Dermis microvascular lymphatic vessel endothelial cell (primary cell): ENCODE results near the gene ARFRP1. TPM values are rescaled to one million over a fixed set of nuclear protein-coding genes. Genes with fewer than 3 reads are reported as not detected.

Experiments
- DNase-seq, 2 donors: peaks; one replicate each; pipeline versions ENCODE4 v3.0.0 to v3.0.0-alpha.2; 2010; ENCODE audit warnings: low read depth in 2 of 2
- total RNA-seq: library from RNA; depleted of rRNA; stranded (reverse); fragments of >200 nt; gene quantifications from 2 replicates; pipeline ENCODE4 v1.2.1, GENCODE V29; 2014

Gene ARFRP1, protein sequence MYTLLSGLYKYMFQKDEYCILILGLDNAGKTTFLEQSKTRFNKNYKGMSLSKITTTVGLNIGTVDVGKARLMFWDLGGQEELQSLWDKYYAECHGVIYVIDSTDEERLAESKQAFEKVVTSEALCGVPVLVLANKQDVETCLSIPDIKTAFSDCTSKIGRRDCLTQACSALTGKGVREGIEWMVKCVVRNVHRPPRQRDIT
- 22.5 and 38.1 TPM in 2 replicates for total RNA-seq

DNA sequence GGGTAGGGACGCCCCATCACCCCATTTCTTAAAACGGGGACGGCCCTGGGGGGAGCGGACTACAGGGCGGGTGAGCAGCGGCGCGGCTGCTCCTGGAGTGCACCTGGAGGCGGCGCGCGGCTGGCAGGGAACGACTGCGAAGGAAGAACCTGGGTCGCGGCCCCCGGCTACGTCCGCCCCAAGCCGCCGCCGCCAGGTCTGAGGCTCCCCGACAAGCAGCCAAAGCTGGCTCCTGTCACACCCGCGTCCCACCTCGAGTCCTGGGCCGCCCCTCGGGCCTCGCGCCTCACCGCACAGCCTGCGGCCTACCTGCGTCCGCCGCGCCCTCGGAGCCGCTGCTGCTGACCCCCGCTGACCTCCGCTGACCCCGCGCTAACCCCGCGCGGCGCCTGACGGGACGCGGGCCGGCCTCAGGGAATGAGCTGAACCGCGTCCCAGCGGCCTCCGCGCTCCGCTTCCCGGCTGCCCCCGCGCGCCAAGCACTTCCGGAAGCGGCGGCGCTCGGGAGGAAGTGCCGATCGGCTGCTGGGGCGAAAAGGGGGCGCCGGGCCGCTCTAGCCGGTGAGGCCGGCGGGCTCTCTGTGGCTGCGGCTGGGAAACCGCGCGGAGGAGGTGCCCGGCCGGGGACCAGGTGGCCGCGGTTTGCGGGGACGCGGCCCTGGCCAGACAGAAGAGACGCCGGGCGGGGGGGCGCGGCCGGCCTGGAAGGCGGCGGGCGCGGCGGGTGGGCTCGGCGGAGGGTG, at the start of gene ARFRP1, which contains the start of gene ZGPAT:
Gene ARFRP1, minus strand, starts transcription at position 419 of the 743 bp plus-strand sequence. CDS start 885 bp downstream, outside the sequence.
Gene ZGPAT, plus strand, starts transcription at position 482 of the 743 bp plus-strand sequence. CDS start 542 bp downstream, outside the sequence.
- peak; percentile 55 to 89 for DNase-seq

DNA sequence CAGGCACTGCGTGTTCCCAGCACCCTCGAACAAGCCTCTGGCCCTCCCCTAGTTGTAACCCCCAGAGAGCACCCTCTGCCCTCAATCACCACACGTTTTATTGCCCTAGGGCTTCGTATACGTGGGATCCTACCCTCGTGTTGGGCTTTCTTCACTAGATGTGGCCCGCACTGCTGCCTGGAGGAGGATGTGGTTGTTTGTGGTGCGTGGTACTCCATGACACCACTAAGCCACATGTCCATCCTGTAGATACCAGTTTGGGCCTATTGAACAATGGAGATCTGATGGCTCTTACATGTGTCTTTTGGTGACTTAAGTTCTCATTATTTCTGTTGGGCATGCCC, 48.8 kb upstream of the ARFRP1 start:
- DNase-seq = no peak

DNA sequence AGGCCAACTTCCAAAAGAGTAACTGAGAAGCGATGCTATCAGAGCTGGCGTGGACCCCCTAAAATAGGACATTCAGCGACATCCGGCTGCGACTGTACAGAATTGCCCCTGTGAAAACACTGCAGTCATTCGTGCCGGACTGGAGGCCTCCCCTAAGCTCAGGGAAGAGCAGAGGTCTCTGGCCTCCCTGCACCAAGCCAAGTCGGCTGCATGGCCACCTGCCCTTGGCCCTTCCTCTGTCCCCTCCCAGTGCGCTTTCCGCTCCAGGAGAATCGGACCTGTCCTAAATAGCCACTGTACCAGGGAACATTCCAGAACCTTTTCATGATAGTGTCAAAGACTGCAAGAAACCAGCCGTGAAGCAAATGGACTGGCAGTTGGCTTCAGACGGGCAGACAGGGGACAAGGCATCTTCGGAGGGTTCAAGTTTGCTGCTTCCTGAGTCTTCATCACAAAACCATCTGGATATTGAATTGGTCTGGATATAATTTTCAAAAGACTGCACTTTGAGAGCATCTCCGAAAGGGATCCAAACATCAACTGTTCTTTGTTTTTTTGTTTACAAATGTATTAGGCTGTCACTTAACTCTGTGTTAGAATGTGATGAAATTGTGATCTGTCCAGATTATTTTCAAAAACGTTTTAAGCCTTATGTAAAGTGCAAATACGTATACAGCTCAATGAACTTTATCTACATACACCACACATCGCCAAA, 48.3 kb upstream of the ARFRP1 start:
- DNase-seq = no peak

DNA sequence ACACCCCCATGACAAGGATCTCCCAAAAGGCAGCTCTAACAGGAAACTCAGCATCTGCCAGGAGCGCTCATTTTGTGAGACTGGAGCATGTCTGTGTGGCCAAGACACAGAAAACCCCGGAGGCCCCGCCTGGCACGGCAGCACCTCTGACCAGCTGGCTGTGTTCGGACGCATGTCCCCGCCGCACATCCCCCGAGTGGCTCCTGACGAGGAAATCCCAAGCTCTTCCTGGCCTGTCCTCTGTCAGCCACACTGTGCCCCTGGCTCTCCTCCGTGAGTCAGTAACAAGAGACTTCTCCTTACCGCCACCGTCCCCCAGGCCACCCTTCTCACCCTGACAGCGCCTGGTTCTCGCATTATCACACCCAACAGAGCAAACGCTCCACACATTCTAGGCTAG, 46.2 kb upstream of the ARFRP1 start:
- DNase-seq = no peak

DNA sequence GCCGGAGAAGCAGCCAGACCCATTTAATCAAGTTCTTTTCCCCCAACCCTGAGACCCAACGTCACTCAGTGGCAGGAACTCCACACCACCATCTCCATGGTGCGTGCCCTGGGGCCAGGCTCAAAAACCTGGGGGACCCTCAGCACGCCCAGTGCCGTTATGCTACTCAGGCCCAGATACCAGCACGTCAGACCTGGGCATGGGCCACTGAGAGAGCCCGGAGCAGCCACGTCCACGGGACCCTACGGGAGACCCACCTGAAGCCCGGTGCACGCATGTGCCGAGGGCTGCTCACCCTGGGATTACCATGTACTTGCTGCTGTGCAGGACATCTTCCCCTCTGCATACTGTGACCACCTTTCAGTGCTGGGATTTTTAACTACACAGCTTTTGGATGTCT, 45.6 kb upstream of the ARFRP1 start:
- no peak for DNase-seq

DNA sequence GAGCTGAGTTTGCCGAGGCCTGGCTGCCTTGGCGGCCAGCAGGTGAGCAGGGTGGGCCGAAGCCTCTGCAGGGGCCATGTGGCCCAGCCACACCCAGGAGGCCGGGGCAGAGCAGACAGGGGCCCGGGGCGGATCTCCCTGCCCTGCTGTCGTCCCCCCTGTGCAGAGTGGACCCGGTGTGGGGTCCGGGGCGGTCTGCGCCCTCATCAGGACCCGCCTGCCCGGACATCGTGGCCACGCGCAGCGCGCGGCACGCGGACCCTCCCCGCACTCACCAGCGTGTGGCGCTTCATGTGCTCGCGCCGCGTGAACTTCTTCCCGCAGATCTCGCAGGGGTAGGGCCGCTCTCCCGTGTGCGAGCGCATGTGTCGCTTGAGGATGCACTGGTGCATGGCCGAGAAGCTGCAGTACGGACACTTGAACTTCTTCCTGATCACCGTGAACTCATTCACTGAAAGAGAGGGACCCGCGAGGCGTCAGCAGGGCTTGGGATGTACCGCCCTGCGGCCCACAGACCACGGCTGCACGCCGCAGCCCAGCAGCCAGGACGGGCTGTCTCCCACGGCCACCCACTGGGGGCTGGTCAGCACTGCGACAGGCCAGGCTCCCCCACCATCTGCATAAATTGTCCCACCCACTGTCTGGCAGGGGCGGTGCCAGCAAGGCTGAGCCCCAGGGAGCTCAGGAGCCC, 44.8 kb upstream of the ARFRP1 start:
- no peak for DNase-seq

DNA sequence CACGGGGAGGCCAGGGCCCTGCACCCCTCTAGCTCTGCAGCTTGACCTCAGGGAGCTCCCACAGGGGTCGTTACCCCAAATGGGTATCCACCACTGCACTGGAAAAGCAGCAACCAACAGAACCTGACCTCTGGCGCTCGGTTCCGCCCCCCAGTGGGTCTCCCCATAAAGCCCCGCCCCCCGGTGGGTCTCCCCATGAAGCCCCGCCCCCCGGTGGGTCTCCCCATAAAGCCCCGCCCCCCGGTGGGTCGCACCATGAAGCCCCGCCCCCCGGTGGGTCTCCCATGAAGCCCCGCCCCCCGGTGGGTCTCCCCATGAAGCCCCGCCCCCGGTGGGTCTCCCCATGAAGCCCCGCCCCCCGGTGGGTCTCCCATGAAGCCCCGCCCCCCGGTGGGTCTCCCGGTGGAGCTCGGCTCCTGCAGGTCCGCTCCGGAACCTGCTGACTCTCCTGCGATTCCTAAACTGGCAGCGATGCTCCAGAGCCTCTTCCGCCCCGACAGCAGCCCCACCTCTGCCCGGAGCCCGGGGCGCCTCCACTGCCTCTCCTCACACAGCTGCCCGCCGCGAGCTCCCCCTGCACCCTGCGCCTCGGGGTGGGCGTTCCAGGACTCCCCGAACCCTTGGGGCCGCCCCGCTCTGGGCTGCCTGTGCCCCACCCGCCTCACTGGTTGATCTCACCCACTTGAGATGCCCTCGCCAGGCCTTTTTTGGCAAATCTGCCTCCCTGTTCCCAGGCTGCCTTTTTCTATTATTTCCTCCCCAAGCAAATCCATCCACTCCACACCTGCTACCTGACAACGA, 43.9 kb upstream of the ARFRP1 start:
- no peak for DNase-seq

DNA sequence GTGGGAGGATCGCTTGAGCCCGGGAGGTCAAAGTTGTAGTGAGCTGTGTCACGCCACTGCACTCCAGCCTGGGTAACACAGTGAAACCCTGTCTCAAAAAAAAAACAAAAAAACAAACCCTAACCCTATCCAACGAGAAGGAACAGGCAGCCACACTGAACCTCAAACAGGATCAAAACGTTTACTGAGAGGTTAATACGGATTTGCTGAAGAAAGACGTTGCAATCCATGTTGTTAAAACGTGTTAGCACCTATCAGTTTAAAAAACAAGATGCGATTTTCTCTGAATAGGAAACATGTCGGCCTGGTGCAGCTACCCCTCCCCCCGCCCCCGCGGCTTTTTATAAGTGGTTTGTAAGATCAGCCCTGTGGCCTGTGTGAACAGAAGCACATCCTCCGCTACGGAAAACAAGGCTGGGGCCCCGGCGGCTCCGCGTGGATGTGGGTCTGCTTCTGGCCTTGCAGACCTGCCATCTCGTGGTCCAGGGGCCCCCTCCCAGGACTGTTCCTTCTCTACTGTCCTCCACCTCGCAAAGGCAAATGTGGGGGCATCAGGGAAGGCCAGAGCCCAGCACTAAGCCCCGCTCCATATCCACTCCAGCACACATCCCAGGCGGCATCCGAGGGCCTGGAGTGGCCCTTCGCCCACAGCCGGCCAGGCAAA, 43.2 kb upstream of the ARFRP1 start:
- no peak for DNase-seq

DNA sequence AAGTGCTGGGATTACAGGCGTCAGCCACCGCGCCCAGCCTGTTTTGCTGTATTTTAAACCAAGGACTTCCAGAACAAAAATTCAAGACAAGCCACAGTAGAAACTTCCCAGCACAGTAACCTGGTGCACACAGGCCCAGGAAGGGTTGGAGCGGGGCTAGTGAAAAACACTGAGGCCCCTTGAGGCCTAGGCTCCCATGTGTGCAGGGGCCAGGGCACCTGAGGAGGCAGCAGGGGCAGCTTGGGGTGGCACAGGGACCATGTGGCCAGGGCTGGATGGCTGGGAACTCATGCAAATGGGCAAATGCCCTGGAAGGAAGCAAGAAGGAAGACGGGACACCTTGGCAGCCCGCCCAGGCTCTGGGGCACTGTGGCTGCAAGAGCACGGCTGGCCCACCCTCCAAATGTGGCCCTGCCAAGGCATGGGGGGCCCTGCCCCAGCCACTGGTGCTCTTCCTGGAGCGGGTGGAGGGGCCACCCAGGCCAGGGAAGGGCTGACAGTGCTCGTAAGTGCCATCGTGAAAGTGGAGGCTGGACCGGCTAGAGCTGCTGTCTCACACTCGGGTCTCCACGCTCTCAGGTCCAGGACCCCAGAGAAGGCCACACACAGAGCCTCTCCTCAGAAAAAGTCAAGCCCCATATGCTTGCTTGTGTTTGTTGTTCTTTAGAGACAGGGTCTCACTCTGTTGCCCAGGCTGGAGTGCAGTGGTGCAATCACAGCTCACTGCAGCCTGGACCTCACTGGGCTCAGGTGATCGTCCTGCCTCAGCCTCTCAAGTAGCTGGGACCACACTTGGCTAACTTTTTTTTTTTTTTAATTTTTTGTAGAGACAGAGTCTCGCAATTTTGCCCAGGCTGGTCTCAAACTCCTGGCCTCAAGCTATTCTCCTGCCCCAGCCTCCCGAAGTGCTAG, 42.1 kb upstream of the ARFRP1 start:
- DNase-seq = no peak

DNA sequence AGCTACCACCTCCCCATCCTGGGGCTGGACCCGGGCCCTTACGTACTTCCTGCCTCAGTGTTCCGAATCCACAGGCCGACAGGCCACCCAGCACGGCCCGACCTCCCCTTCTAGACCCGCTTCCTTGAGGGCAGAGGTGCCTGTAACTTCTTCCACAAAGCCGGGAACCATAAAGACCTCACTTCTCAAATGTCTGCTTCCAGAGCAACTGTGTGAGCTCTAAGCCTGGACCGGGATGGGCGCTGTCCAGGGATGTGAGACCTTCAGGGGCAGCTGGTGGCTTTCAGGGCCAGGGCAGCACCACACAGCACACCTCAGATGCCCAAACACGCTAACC, 41.1 kb upstream of the ARFRP1 start:
- no peak for DNase-seq

DNA sequence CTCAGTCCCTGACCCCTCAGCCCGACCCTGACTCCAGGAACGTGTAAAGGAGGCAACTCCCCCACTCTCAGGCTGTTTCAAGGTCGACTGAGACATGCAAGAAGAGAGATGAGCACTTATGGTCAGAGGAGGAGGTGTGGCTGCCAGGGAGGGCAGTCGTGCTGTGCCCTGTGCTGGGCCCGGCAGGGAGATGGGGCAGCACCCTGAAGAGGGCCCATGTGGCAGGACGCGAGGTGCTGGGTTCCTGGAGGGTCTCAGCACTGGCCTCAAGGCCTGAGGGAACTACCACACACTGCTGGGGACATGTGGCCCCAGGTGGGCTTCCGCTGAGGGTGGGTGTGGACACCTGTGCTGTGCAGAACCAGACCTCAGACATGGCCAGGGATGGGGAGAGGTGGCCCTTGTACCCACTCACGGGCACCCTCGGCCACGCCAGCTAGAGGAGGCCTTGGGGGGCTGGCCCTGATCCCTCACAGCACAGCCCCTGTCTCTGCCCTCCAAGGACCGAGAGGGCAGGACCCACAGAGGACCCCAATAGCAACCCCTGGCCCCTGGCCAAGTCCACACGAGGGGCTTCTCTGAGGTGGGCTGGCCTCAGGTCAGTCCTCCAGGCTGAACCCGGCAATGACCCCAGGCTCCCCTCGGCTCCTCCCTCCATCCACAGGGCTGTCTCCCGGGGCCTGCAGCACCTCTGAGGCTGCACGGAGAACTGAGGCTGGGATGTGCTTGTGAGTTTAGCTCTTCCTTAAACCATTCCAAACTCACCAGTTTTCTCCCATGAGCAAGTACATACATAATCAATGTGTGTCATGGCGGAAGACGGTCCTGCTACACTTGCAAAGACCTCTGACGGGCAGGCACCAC, 40.5 kb upstream of the ARFRP1 start:
- no peak for DNase-seq

DNA sequence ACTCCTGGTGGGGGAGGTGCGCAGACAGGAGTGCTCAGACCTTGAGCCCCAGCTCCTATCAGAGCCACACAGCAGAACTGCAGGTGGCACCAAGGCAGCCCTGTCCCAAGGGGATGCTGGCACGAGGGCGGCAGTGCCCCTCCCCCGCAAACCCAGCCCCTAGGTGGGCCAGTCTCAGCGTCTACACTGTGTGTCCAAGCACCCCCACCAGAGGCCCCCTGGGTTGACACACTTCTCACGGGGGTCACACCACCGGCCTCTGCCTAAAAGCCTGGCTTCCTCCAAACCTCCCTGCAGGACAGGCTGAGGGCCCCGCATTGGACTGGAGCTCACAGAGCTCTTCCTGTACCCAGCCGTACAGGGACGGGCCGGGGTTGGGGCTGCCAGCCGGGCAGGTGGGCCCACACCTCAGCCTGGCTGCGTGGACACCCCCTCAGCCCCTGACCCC, 39.9 kb upstream of the ARFRP1 start:
- no peak for DNase-seq

DNA sequence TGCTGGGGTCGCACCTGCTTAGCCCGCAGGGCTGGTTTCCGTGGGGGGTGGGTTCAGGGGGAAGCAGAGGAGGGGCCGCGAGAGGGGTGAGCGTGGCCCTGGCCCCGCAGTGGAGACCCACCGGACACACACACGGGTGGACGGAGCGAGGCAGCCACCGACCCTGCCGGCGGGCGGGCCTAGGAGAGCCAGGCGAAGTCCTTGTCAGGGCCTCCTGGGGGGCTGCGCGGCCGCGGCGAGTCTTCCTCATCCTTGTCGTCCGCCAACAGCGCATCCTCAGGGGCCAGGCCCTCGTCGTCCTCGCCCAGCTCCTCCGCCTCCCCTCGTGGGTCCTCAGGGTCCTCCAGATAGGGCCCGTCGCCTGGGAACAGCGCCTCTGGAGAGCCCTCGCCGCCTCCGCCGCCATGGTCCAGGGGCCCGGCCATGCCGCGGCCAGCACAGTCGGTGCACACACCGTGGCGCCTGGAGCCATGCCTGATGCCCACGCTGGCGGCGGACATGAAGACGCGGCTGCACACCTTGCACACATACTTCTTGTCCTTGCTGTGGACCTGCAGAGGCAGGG, 39.1 kb upstream of the ARFRP1 start:
- DNase-seq = no peak

DNA sequence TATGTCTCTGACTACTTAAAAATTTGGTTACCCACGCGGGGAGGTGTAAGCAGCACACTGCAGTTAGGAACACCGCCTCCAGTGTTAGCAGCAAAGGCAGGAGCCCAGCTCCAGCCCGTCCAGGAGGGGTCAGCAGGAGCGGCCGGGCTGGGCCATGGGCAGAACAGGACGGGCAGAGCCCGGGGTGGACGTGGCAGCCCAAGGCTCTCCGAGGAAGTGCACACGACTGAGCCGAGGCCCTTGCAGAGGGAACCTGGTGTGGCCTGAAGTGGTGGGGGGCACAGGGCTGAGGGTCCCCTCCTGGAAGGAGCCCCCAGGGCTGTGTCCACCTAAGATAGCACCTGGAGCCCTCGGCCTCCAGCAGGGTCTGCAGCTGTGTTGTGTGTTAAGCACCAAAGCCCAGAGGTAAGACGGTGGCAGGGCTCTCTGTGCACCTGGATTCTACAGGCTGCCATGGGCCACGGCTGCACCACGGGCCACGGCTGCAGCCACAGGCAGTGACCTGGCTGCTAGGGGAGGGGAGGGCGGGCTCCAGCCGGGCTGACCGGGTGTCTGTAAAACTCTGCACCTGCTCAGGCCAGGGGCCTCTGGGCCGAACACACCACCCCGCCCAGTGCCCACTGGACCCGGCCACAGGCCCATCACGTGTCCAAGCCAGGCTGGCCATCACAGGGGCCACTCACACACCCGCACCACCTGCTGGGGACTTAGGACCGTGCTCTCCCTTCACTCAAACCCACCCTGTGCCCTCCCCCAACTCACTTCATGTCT, 38.4 kb upstream of the ARFRP1 start:
- DNase-seq = no peak

DNA sequence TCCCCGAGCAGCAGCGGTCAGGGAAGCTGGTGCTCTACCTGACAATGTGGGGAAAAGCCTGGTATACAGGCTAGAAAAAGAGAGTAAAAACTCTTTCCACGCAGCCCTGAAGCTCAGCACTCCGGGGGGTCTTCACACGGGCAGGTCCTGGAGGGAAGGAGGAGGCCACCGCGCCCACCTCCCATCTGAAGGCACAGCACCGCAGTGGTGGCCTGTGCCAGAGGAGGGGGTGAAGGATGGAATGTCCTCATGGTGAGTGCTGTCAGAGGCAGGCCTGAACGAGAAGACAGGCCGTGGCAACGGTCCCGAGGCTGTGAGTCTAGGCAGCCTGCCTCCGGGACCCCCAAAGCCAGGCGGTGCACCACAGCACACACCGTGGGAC, 37.6 kb upstream of the ARFRP1 start:
- DNase-seq = no peak

DNA sequence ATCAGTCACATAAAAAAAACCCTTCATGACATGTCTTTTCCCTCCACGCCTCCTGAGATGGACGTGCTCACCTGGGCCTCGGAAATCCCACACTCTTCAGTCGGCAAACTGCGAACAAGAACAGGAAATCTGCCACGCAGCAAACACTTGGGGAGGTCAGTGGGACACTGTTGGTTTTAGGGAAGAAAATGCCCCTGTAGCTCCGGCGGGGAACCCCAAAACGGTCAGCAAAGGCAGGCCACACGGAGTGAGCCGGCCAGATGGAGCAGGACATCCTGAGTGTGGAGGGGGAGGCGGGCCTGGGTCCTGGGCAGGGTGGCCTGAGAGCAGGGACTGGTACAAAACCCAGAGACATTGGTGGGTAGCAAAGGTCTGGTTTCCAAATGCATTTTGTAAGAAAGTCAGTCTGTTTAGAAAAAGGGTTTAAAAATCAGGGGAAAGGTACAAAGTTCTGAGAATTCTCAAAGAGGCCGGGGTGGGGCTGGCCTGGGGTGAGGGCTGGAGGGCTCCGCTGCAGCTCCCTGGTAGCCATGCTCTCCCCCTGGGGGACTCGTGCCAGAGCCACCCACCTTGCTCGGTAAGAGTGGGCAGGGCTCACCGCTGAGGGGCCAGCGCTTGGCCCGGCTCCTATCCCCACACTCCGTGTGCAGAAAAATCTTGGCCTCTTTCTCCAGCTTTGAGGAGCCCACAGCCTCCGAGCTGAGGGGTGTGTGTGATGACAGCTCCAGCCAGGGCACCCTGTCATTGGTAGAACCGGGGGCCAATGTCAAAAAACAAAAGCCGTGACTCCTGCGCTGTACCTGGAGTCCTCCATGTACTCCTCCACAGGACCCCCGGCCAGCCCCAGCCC, 37.0 kb upstream of the ARFRP1 start:
- no peak for DNase-seq

DNA sequence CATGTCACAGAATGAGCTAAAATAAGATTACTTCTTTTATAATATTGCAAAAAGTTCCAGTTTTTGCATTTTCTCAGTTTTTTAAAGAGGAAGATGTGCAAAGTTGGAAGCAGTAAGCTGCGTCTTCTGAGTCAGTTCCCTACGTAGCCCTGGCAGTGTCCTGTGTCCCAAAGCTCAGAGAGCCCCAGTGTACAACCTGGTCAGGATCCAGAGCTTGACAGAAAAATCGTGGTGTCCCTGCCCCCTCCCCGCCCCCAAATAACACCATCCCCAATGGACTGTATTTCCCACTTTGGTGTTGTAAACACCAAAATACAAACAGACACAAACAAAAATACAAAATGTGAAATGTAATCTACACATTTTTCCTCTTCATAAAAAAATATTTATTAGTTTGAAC, 36.4 kb upstream of the ARFRP1 start:
- no peak for DNase-seq
